ENCODE data around the gene ADGRD1.
"Not testable (repeated sequence)": the region's sequence is repeated elsewhere in the genome, so short reads cannot be mapped to it uniquely, and the experiment has no call there.

DNA sequence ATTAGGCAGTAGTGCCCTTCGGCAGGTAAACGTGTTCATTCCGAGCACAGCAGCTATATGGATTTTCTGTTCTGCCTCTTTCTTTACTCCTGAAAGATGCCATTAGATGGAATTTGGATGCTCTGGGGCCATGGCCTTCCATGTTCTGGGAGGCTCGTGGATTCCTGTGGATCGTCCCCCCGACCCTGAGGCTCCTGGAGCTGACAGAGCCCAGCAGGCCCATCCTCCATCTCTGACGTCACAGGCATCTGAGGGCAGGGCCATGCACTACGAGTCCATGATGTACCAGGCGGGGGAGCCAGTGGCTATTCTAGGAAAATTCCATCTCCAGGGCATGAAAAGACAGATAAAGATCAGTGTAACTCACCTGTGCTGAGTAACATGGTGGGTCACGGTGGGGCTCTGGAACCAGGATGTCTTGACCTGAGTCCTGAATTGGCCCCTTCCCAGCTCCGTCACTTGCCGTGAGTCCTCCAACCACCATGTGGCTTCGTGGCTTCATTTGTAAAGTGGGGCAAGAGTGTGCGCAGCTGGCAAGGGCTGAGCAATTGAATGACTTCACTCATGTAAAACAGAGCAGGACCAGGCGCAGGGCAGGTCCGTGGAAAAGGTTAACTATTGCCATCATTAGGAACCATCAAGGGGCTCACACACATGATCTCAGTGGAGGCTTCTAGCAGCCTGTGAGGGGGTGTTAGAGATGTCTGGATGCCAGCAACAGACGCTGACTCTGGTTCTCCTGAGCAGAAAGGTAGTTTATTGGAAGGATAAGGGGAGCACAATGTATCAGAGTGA is 115.4 kb downstream of the ADGRD1 start:
- TF ChIP-seq, protein P1, sequence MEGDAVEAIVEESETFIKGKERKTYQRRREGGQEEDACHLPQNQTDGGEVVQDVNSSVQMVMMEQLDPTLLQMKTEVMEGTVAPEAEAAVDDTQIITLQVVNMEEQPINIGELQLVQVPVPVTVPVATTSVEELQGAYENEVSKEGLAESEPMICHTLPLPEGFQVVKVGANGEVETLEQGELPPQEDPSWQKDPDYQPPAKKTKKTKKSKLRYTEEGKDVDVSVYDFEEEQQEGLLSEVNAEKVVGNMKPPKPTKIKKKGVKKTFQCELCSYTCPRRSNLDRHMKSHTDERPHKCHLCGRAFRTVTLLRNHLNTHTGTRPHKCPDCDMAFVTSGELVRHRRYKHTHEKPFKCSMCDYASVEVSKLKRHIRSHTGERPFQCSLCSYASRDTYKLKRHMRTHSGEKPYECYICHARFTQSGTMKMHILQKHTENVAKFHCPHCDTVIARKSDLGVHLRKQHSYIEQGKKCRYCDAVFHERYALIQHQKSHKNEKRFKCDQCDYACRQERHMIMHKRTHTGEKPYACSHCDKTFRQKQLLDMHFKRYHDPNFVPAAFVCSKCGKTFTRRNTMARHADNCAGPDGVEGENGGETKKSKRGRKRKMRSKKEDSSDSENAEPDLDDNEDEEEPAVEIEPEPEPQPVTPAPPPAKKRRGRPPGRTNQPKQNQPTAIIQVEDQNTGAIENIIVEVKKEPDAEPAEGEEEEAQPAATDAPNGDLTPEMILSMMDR (IDR thresholded peaks at IDR 0.05), result not testable (repeated sequence)
- not testable (repeated sequence) for TF ChIP-seq POLR2A, POLR2AphosphoS5 (IDR thresholded peaks at IDR 0.05)

All from breast epithelium (tissue), 3 donors.